ENCODE results near the gene EMID1.

The EMID1 gene

DNA sequence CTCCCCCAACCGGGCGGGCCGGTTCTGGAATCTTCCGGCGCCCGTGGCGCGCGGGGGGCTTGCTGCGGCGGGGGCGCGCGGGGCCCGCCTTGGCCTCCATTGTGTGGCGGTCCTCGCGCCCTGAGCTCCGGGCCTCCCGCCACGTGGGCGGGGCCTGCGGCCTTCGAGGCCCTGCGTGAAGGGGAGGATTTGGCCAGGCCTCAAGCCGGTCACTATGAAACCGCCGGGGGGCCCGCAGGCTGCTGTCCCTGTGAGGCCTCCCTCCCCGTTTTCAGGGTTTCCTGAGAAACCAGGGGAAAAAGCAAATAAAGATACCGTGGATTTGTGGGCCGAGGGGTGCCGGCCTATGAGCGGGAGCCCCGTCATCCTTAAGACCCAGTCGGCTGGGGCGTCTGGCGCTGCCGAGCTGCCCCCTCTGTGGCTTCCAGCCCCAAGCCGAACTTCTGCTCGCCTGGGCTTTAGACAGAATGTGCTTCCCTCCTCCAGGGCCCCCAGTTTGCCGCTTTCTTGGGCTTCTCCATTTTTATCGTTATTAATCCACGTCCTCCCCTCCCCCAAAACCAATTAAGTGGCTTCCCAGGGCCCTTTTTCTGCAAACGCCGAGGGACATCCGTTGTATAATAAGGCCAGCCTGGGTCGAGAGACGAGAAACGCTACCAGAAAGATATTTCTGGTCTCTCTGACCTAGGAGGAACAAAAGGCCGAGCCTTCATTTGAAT is 63.0 kb downstream of the EMID1 start:
- peaks cover 86% of the 10 kb centered on the region for H3K79me2 ChIP-seq (ENCODE audit: insufficient read depth, low read length)
- DNase-seq (no peak), ATAC-seq (ENCODE audit: insufficient read depth, low read depth) (peak; percentile 12)
- peak overlapping the region; percentile 100 for H3K27ac ChIP-seq (ENCODE audit: low read length)
- TF ChIP-seq EZH2 (IDR thresholded peaks at IDR 0.05; ENCODE audit: borderline replicate concordance, low read depth, low read length, severe bottlenecking) (no peak), CTCF (IDR thresholded peaks at IDR 0.05; ENCODE audit: borderline replicate concordance, extremely low read depth, low read length, poor library complexity, severe bottlenecking) (no peak)
- H3K9me3 ChIP-seq (ENCODE audit: insufficient read depth, low read length, severe bottlenecking) = no peaks in the 10 kb centered on the region
- no peaks in the 10 kb centered on the region for H3K27me3 ChIP-seq (ENCODE audit: insufficient read depth, low read length, poor library complexity)
- H2AFZ ChIP-seq (ENCODE audit: low read depth, low read length) = peak overlapping the region; percentile 94
- peaks cover 62% of the 10 kb centered on the region for H4K20me1 ChIP-seq (ENCODE audit: insufficient read depth, low read length)
- H3K36me3 ChIP-seq (ENCODE audit: insufficient read depth, low read length) = peaks cover 83% of the 10 kb centered on the region
- H3K4me1 ChIP-seq (ENCODE audit: insufficient read depth, low read length) = peaks cover 61% of the 10 kb centered on the region
- H3K4me2 ChIP-seq (ENCODE audit: insufficient read depth, low read length) = peak overlapping the region; percentile 74
- peak overlapping the region; percentile 67 to 86 for H3K4me3 ChIP-seq (ENCODE audit: low read depth in 1 of 2, low read length in 2 of 2)
- H3K9ac ChIP-seq (ENCODE audit: low read depth, low read length) = peak overlapping the region; percentile 97

- H3K4me1 ChIP-seq (ENCODE audit: insufficient read depth, low read length) = peaks cover 61% of the 10 kb centered on the region
- H3K9me3 ChIP-seq (ENCODE audit: insufficient read depth, low read length, severe bottlenecking) = no peaks in the 10 kb centered on the region
- no peak overlapping the region for H2AFZ ChIP-seq (ENCODE audit: low read depth, low read length)
- DNase-seq = no peak
- no peaks in the 10 kb centered on the region for H3K27me3 ChIP-seq (ENCODE audit: insufficient read depth, low read length, poor library complexity)
- H3K9ac ChIP-seq (ENCODE audit: low read depth, low read length) = peak overlapping the region; percentile 97
- H3K79me2 ChIP-seq (ENCODE audit: insufficient read depth, low read length) = peaks cover 91% of the 10 kb centered on the region
- peaks cover 67% of the 10 kb centered on the region for H4K20me1 ChIP-seq (ENCODE audit: insufficient read depth, low read length)
- H3K36me3 ChIP-seq (ENCODE audit: insufficient read depth, low read length) = peaks cover 83% of the 10 kb centered on the region
- peak overlapping the region; percentile 67 to 86 for H3K4me3 ChIP-seq (ENCODE audit: low read depth in 1 of 2, low read length in 2 of 2)
- peak overlapping the region; percentile 74 for H3K4me2 ChIP-seq (ENCODE audit: insufficient read depth, low read length)
- peak overlapping the region; percentile 100 for H3K27ac ChIP-seq (ENCODE audit: low read length)
- TF ChIP-seq EZH2 (IDR thresholded peaks at IDR 0.05; ENCODE audit: borderline replicate concordance, low read depth, low read length, severe bottlenecking) (no peak), CTCF (IDR thresholded peaks at IDR 0.05; ENCODE audit: borderline replicate concordance, extremely low read depth, low read length, poor library complexity, severe bottlenecking) (no peak)
- no peak for ATAC-seq (ENCODE audit: insufficient read depth, low read depth)
These were observed 63.5 kb downstream of the EMID1 start for GRCh38 chr22:29269230-29269604.

DNA sequence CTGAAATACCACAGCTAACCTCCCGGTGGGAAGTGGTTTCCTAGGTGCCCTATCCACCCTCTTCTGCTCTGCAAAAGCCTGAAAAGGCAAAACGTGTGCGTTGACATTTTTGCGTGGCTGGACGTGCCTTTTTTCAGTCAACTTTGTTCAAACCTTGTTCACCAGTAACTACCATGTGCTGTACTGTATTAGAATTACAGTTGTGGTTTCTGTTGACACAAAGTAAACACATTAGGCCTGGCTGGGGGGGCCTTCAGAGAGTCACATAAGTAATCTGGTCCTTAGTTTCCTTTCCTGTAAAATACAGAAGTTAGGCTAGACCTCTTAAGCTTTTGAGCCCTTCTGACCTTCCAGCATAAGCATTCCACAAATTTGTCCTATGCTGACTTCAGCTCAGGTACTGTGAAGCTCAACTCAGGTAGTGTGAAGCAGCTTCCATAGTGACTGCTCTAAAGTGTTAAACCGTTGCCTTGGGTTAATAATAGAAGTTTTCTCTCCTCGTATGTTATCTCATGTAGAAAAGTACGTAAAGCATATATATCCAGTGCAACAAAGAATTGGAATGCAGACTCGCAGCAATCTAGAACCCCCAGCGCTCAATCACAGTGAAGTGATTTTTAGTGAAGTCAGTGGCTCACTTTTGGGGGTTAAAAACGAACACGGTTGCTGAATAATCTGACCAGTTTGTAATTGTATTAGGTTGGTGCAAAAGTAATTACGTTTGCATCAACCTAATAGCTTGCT is 64.2 kb downstream of the EMID1 start:
- Histone ChIP-seq H3K9me3 (ENCODE audit: insufficient read depth, low read length, severe bottlenecking) (no peaks in the 10 kb centered on the region), H2AFZ (ENCODE audit: low read depth, low read length) (no peak overlapping the region), H3K4me1 (ENCODE audit: insufficient read depth, low read length) (peaks cover 61% of the 10 kb centered on the region), H3K4me2 (ENCODE audit: insufficient read depth, low read length) (peak overlapping the region; percentile 74), H3K9ac (ENCODE audit: low read depth, low read length) (peak overlapping the region; percentile 97), H3K79me2 (ENCODE audit: insufficient read depth, low read length) (peaks cover 98% of the 10 kb centered on the region), H4K20me1 (ENCODE audit: insufficient read depth, low read length) (peaks cover 74% of the 10 kb centered on the region), H3K36me3 (ENCODE audit: insufficient read depth, low read length) (peaks cover 85% of the 10 kb centered on the region), H3K4me3 (ENCODE audit: low read depth in 1 of 2, low read length in 2 of 2) (peak overlapping the region; percentile 67 to 86; a peak in 3 of 4 replicates), H3K27me3 (ENCODE audit: insufficient read depth, low read length, poor library complexity) (no peaks in the 10 kb centered on the region), H3K27ac (ENCODE audit: low read length) (peak overlapping the region; percentile 100)
- TF ChIP-seq EZH2 (IDR thresholded peaks at IDR 0.05; ENCODE audit: borderline replicate concordance, low read depth, low read length, severe bottlenecking) = no peak
- TF ChIP-seq CTCF (IDR thresholded peaks at IDR 0.05; ENCODE audit: borderline replicate concordance, extremely low read depth, low read length, poor library complexity, severe bottlenecking) = no peak
- ATAC-seq (ENCODE audit: insufficient read depth, low read depth) (no peak), DNase-seq (no peak)

Data from DND-41 (cell line).